Non-pigmented ciliary epithelial cell (primary cell): ENCODE results near the gene PEX12.
"Not testable (repeated sequence)": the region's sequence is repeated elsewhere in the genome, so short reads cannot be mapped to it uniquely, and the experiment has no call there.

Source experiments
- DNase-seq: peaks from one replicate; pipeline ENCODE4 v3.0.0-alpha.2; 2010; ENCODE audit warnings: low read depth

PEX12 gene

DNA sequence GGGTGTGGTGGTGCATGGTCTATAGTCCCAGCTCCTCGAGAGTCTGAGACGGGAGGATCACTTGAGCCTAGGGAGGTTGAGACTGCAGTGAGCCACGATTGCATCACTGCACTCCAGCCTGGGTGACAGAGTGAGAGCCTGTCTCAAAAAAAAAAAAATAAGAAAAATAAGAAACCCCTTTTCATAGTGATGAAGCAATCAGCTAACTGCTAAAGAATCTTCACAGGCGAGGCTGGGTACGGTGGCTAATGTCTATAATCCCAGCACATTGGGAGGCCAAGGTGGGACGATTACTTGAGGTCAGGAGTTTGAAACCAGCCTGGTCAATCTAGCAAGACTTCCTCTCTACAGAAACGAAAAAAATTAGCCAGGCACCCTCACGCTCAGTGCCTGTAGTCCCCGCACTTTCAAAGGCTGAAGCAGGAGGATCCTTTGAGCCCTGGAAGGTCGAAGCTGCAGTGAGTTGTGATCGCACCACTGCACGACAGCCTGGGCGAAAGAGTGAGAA lies 41.7 kb downstream of the PEX12 start:
- no peak for DNase-seq

GRCh38 chr17:35535406-35535805 lies 43.0 kb downstream of the PEX12 start:
- not testable (repeated sequence) for DNase-seq

DNA sequence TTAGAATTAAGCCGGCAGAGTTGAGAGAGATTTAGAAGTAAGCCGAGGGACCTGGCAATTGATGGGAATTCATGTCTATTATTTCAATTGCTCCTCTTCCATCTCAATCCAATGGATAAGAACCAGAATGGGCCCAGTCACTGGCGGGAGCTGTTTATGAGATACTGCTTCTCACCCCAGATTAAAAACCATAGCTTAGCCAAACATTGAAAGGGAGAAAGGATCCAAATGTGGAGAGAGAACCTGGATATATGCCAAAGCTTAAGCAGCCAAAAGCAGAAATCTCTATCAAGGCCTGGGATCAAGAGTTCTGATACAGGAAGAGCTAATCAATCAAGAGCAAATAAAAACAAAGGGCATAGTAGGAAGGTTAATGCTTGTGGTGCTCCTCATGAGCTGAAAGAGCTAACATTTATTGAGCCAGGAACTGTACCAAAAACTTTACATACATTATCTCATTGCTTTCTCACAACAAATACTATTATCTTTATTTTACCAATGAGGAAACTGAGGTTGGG lies 43.7 kb downstream of the PEX12 start:
- no peak for DNase-seq

DNA sequence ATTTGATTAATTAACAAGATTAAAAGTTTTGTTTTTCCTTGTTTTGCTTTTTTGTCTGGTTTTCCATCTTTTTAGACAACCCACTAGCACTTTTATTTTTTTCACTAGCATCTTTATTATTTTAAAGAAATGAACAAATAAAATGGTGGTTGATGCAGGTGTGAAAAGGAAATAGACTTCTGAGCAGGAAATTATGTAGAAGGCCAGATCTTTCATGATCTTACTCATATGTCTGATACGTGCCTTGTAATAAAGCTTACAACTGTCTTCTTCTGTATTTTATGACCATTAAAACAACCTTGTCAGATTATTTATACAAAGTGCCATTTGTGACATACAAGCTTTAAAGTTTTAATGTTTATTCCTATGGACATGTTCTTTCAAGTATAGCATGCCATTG lies 47.2 kb downstream of the PEX12 start:
- DNase-seq = no peak

DNA sequence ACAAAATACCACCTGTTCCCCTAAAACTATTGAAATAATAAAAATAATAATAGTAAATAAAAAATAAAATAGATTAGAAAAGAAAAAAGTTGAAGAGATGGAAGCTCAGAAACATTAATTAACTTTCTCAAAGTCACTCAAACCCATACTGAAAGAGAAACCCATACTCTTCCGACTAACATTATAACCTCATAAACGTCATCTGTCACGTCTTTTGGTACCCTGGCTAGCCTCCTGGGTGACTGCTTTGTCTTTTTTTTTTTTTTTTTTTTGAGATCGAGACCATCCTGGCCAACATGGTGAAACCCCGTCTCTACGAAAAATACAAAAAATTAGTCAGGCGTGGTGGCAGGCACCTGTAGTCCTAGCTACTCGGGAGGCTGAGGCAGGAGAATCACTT lies 48.5 kb downstream of the PEX12 start:
- DNase-seq = no peak

DNA sequence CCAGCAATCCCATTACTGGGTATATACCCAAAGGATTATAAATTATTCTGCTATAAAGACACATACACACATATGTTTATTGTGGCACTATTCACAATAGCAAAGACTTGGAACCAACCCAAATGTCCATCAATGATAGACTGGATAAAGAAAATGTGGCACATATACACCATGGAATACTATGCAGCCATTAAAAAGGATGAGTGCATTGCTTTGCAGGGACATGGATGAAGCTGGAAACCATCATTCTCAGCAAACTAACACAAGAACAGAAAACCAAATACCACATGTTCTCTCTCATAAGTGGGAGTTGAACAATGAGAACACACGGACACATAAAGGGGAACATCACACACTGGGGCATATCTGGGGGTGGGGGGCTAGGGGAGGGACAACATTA lies 49.0 kb downstream of the PEX12 start:
- DNase-seq = not testable (repeated sequence)
